ENCODE data around the gene MYO1D.

The MYO1D gene

GRCh38 chr17:32815460-32815859 lies 61.5 kb downstream of the MYO1D start:
- Histone ChIP-seq H3K9me3 (no peaks in the 10 kb centered on the region), H3K4me1 (no peaks in the 10 kb centered on the region)
- no peak for TF ChIP-seq CTCF (IDR thresholded peaks at IDR 0.05; ENCODE audit: low read depth, low read length)

DNA sequence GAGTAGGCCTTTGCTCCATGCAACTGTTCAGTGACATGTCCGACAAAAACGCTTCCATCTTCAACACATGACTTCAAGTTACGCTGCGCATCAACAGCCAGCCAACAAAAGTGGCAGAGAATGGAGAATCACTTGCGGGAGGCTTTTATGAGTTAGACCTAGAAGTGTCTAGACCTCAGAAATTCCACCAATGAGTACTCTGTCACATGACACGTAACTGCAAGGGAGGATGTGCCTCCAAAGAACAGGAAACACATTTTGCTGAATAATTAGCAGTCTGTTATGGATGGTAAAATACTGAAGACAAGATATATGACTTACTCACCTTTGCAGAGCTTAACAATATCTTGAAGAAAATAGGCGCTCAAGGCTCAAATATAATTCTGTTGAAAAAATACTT lies 62.1 kb downstream of the MYO1D start:
- Histone ChIP-seq H3K27me3 (no peaks in the 10 kb centered on the region), H3K4me1 (no peaks in the 10 kb centered on the region), H3K4me3 (ENCODE audit: low read depth, low read length) (no peak overlapping the region), H3K9me3 (no peaks in the 10 kb centered on the region), H3K36me3 (no peaks in the 10 kb centered on the region)
- no peak for DNase-seq
- TF ChIP-seq CTCF (IDR thresholded peaks at IDR 0.05; ENCODE audit: low read depth, low read length) = no peak

More at GRCh38 chr17:32815460-32815859, 61.5 kb downstream of the MYO1D start:
- Histone ChIP-seq H3K4me3 (ENCODE audit: low read depth, low read length) (no peak overlapping the region), H3K36me3 (no peaks in the 10 kb centered on the region), H3K27me3 (no peaks in the 10 kb centered on the region)
- no peak for DNase-seq

DNA sequence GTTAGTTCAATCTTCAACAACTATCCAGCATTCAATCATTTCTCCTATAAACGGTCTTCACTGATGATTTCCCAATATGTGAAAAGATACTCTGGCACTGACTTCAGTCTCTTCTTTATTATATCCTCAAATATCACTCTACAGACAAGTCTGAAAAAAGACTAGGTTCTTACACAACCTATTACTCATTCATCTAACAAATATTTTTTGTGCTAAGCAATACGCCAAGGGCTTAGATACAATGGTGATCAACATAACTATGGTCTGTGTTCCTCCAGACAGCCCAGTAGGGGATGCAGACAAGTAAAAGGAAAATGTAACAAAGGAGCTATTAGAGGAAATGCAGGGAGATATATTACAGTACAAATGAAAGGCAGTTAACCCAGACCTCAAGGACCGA lies 63.9 kb downstream of the MYO1D start:
- no peak for TF ChIP-seq CTCF (IDR thresholded peaks at IDR 0.05; ENCODE audit: low read depth, low read length)
- Histone ChIP-seq H3K9me3 (no peaks in the 10 kb centered on the region), H3K4me3 (ENCODE audit: low read depth, low read length) (no peak overlapping the region), H3K4me1 (no peaks in the 10 kb centered on the region), H3K36me3 (no peaks in the 10 kb centered on the region), H3K27me3 (no peaks in the 10 kb centered on the region)
- DNase-seq = no peak

- no peak for DNase-seq
- H3K9me3 ChIP-seq = no peaks in the 10 kb centered on the region
- no peaks in the 10 kb centered on the region for H3K4me1 ChIP-seq
- no peaks in the 10 kb centered on the region for H3K36me3 ChIP-seq
- no peak overlapping the region for H3K4me3 ChIP-seq (ENCODE audit: low read depth, low read length)
- TF ChIP-seq CTCF (IDR thresholded peaks at IDR 0.05; ENCODE audit: low read depth, low read length) = no peak
- no peaks in the 10 kb centered on the region for H3K27me3 ChIP-seq
These were observed 66.2 kb downstream of the MYO1D start for GRCh38 chr17:32810690-32811089.

GRCh38 chr17:32807577-32807976 lies 69.3 kb downstream of the MYO1D start:
- H3K4me3 ChIP-seq (ENCODE audit: low read depth, low read length) = no peak overlapping the region
- H3K9me3 ChIP-seq = no peaks in the 10 kb centered on the region
- TF ChIP-seq CTCF (IDR thresholded peaks at IDR 0.05; ENCODE audit: low read depth, low read length) = no peak
- DNase-seq = no peak
- no peaks in the 10 kb centered on the region for H3K36me3 ChIP-seq
- no peaks in the 10 kb centered on the region for H3K27me3 ChIP-seq
- no peaks in the 10 kb centered on the region for H3K4me1 ChIP-seq

GRCh38 chr17:32806646-32807045 lies 70.3 kb downstream of the MYO1D start:
- Histone ChIP-seq H3K36me3 (no peaks in the 10 kb centered on the region), H3K27me3 (no peaks in the 10 kb centered on the region), H3K4me3 (ENCODE audit: low read depth, low read length) (no peak overlapping the region), H3K9me3 (no peaks in the 10 kb centered on the region), H3K4me1 (no peaks in the 10 kb centered on the region)
- TF ChIP-seq CTCF (IDR thresholded peaks at IDR 0.05; ENCODE audit: low read depth, low read length) = no peak
- no peak for DNase-seq
